Islet of Langerhans (tissue), 1 donor: ENCODE results near the gene LRRC4C.

Experiments used
- FAIRE-seq: peaks from one replicate; lab custom pipeline; 2011; peaks lifted over from hg19 to GRCh38; lab: Jason Lieb, UNC

The LRRC4C gene

DNA sequence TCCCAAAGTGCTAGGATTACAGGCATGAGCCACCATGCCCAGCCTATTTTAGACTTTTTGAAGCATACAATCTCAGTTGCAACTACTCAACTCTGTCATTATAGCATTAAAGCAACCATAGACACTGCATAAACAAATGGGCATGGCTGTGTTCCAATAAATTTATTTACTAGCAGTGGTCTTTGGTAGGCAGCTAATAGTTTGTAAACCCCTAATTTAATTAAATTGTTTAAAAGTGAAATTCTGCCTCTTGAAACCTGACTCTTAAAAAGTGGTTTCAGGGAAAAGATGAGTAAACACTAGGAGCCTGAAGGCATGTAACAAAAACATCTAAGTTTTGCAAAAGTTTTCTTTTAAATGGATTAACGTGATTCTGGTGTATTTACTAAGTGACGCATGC, 1364.5 kb downstream of the LRRC4C start:
- no peak for FAIRE-seq

- FAIRE-seq, result no peak
Measured at GRCh38 chr11:40080434-40080833, 1379.0 kb downstream of the LRRC4C start.
